ENCODE data around the gene LRRC63.
"Not testable (repeated sequence)": the region's sequence is repeated elsewhere in the genome, so short reads cannot be mapped to it uniquely, and the experiment has no call there.

The LRRC63 gene

DNA sequence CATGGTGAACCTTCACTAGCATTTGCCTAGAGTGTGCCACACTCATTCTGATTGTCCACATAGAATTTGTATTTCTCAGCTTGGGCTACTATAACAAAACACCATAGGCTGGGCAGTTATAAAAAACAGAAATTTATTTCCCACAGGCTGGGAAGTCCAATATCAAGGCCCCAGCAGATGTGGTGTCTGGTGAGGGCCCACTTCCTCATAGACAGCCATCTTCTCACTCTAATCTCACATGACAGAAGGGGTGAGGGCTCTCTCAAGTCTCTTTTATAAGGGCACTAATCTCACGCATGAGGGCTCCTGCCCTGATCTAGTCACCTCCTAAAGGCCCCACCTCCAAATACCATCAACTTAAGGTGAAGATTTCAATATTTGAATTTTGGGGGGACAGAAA is 53.6 kb downstream of the LRRC63 start:
- no peak for DNase-seq (ENCODE audit: low read depth in 2 of 2)

DNA sequence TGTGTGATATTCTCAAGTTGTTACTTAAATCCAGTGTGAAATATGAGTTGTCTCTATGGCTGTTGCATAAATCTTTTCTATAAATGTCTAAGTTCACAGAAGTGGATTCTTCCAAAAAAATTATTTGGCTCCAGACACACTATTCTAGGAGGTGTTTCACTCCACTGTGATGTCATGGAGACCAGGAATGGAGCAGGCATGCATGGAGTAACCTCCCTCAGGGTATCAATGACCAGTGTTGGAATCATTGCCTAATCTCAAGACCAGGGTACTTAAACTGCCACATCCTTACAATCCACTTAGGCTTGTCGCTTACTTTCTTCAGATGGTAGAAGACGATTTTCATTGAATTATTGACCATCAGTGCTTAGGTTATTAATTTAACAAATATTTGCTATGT is 55.4 kb downstream of the LRRC63 start:
- DNase-seq (ENCODE audit: low read depth in 2 of 2) = no peak

DNA sequence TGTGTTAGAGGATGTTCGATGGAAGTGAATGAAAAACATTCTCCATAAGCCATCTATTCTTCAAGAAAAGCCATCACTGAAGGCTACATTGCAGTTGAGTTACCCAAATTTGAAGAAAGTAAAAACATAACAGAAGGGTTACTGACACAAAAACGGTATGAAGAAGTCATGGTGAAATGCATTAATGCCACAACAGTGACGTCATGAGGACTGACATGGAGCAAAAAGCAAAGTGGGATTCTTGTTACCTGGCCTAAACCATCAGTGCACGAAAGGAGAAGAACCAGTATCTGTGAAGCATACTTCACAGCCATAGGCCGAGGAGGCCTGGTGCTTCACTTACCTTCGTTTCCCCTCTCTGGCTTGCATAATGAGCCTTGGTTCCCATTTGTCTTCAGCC is 58.7 kb downstream of the LRRC63 start:
- DNase-seq (ENCODE audit: low read depth in 2 of 2) = no peak

DNA sequence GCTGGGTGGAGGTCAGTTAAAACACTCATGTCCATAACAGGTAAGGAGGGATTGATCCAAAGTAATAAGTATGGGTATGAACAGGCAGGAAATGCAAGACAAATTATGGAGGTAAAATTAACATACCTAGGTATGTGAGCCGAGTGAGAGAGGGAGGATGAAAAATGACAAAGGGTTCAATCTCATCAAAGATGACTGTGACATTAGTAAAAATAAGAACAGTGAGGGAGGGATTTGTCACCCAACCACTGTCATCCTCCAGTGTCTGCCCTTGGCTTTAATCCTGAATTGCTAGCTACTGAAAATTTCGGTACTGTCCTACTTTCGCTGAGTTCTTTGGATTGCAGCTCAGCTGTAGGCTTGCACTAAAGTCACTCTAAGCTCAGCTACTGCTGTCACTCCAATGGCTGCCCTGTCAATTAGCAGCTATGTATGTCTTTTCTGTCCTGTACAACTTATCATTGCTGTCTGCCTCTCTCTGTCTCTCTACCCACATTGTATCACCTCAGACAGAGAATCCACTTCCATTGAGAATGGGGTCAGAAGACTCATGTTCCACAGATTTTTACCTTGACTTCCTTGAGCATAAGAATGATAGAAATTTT is 62.5 kb downstream of the LRRC63 start:
- DNase-seq (ENCODE audit: low read depth in 2 of 2) = no peak

DNA sequence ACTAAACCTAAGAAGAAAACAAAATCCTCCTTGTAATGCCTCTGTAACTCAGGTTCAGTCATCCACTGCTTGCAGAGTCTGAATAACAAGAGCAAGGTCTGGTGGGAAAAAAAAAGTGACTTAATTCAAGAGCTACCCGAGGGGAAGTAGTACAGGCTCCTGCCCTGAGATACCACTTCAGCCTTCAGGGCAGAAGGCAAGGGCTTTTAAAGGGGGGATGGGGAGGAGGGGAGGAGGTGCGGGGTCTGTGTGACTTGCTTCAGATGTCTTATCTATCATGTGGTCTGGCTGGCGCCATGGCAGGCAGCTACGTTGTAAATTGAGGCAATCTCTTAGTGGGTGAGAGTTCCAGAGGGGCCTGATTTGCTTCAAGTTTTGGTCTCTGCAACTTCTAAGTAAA is 66.7 kb downstream of the LRRC63 start:
- no peak for DNase-seq (ENCODE audit: low read depth in 2 of 2)

DNA sequence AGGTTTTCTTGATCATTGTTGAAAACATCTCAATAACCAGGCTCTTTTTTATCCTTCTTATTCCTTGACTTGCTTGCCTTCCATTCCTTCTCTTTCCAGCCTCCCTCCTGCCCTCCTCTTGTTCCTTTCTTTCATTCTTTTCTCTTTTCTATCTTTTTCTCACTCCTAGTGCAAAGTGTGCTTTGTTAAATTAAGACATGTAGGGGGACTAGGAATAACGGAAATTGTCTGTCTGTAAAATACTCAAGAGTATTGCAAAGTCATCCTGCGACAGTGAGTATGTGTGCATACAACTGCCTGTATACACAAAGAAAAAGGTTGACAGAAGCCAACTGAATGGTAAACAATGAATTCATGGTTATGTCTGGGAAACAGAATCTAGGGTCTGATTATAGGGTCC is 70.1 kb downstream of the LRRC63 start:
- no peak for DNase-seq (ENCODE audit: low read depth in 2 of 2)

DNA sequence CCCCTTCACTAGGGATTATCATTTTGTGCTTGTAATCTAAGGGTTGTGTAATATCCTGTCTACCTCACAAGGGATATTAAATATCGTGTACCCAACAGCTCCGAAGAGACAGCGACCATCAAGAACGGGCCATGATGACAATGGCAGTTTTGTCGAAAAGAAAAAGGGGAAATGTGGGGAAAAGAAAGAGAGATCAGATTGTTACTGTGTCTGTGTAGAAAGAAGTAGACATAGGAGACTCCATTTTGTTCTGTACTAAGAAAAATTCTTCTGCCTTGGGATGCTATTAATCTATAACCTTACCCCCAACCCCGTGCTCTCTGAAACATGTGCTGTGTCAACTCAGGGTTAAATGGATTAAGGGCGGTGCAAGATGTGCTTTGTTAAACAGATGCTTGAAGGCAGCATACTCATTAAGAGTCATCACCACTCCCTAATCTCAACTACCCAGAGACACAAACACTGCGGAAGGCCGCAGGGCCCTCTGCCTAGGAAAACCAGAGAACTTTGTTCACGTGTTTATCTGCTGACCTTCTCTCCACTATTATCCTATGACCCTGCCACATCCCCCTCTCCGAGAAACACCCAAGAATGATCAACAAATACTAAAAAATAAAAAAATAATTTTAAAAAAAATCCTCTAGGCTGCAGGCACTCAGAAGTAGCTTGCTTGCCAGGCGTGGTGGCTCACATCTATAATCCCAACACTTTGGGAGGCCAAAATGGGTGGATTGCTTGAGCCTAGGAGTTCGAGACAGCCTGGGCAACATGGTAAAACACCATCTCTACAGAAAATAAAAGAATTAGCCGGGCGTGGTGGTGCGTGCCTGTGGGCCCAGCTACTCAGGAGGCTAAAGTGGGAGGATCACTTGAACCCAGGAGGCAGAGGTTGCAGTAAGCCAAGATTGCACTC is 72.4 kb downstream of the LRRC63 start:
- not testable (repeated sequence) for DNase-seq (ENCODE audit: low read depth in 2 of 2)

DNA sequence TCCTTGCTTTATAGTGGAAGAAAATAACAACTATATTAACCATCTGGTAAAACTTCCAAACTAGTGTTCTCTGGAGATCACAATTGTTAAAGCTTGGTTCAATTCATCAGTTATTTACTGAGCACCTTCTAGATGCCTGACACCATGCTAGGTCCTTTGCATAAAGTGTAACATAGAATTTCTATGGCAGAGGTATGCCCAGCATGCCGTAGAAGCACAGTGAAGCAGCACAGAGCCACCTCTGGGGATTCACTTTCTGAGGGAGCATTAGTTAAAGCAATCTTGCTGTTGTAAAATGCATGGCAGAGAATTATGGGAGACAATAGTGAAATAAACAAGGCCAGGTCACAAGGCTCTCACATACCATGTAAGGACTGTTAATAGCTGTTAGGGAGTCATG is 75.2 kb downstream of the LRRC63 start:
- DNase-seq (ENCODE audit: low read depth in 2 of 2) = no peak

DNA sequence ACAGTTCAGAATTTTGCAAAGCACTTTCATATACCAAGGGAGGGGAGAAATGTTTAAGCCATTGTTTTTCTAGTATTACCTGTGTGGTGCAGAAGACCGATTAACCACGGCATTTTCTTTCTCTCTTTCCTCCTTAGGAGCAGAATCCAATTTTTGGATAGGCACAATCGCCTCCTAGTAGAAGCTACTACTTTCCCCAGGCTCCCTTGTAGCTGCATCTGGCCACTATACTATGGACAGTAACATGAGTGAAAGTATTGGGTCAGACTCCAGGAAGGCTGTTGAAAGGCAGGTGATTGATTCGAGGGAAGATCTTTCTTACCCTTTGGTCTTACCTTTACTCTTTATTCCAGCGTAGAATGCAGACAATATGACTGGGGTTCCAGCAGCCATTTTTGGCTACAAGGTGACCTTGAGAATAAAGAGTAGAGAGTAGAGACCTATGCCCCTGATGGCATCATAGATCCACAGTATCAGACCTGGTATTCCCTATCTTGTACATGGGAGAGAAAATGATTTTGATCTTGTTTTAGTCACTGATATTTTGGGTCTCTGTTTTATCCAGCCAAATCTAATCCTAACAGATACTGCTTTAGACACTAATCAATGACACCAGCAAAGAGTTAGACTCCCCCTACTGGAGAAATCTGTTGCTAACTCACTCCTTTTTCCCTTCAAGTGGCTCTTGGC is 77.0 kb downstream of the LRRC63 start:
- no peak for DNase-seq (ENCODE audit: low read depth in 2 of 2)

DNA sequence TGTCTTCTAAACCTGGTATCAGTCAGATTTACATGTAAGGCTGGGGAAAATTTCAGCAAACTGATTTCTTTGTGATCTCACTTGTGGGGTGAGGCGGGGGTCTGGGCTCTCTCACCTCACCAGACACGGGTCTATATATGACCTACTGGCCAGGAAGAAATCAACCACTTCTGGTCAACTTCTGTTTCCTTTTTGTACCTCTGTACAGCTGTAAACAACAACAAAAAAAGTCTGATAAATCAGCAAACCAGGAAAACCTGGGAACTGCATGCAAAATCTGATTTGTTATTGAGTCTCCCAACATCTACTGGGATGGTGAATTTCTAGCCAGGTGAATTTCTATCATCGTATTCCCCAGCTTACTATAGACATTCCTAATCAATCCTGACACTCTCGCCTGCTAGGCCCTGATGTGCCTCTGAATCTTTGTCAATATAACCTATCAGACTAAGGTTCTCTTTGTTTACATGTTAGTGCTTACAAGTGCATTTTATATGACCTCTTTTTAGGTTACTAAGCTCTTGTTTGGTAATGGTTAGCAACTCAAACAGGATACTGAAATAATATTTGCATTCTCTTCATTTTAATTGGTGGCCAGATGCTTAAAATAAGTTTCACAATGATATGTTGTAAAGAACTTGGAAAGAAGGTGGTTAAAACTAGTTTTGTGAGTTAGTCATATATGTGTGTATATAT is 77.7 kb downstream of the LRRC63 start:
- DNase-seq (ENCODE audit: low read depth in 2 of 2) = no peak

DNA sequence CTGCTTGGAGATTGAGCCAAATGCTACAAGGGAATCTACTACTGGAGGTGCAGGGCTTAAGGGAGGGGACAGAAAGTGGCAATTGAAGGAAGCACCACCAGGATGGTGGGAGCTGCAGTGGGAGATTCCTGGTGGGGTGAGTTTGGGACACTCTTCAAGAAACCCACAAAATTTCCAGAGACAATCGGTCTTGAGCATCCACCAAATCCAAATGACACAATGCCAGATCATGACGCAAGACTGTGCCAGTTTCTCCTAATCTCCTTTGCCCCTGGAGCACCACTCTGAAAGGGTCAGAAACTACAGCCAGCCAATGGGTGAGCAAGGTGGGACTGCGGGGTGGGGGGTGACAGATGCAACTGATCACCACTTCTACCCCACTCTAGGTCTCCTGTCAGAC is 78.7 kb downstream of the LRRC63 start:
- DNase-seq (ENCODE audit: low read depth in 2 of 2) = no peak

DNA sequence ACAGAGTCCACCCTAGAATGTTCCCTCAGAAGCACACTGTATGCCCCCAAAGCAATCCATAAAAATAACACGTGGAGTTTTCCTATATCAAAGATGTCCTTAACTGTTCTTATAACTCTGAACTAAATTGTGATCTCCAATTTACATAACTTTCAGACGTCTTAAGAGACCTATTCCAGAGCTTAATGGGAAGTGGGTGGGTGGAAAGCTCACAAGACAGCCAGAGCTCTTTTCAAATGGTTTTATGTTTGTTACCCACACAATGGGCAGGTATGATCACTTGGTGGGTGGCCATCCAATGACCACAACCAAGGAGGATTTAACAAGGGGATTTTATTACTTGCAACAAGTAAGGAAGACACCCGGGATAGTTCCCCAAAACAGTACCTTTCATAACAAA is 81.7 kb downstream of the LRRC63 start:
- DNase-seq (ENCODE audit: low read depth in 2 of 2) = no peak

DNA sequence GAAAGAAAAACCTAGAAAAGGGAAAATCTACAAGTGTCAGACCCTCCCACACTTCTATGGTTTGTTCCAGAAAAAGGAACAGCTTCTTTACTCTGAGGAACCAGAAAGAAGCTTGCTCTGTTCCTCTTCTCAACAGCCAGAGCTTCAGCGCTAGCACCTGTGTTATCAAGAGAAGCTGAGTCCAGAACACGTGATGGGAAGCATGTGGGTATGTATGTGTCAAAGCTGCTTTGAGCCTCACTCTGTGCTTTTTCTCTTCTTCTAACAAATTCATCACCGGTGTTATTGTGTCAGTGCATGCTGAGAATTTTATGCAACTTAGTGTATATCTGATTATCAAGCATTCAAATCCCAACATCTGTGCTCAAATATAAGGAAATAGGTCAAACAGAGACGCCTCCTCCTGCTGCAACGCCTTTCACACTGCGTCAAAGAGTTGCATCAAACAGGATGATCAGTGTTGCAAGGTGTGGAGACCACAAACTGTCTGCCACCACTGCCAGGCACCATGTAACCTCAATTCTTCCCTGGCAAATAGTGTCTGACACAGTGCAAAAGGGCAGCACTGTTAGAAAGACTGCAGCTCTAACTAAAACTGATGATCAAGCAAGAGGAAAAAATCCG is 83.9 kb downstream of the LRRC63 start:
- peak; percentile 24 to 44 for DNase-seq (ENCODE audit: low read depth in 2 of 2)

DNA sequence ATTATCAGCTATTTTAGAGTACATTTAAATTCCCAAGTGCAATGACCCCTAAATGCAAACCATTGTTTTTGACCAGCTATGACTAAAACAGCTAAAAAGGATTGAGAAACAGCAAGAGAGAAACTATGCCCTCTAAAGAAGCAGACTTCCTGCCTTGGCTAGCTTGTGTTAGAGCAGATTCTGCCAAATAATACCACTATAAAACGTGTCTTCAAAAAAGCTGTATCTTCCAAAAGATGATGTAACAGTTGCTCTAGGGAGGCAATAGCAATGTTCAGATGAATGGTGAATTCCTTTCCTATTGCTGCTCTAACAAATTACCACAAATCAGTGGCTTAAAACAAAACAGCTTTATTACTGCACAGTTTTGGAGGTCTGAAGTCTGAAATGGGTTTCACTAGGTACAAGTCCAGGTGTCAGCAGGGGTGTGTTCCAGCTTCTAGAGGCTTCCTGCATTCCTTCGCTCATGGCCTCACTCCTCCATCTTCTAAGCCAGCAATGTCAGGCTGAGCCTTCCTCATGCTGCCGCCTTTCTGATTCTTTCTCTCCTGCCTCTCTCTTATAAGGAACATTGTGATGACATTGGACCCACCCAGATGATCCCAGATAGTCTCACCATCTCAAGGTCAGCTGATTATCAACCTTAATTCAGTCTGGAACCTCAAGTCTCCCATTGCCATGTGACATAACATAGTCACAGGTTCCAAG is 84.5 kb downstream of the LRRC63 start:
- DNase-seq (ENCODE audit: low read depth in 2 of 2) = no peak

DNA sequence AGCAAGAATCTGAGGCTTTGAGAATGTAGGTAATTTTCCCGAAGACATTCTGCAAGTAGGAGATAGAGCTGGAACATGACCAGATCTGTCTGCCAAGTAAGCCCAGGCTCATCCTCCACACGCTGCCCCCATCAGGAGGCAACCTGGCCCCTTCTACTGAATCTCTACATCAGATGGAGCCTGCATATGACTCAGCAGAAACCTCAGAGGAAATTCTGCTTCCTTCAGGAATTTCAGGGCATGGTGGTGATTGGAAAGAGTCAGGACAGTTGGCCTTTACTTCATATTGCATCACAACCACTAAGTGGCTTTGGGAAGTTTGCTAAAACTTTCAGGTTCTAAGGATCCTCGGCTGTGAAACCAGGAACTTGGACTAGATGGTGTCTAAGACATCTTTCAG is 85.2 kb downstream of the LRRC63 start:
- DNase-seq (ENCODE audit: low read depth in 2 of 2) = no peak

DNA sequence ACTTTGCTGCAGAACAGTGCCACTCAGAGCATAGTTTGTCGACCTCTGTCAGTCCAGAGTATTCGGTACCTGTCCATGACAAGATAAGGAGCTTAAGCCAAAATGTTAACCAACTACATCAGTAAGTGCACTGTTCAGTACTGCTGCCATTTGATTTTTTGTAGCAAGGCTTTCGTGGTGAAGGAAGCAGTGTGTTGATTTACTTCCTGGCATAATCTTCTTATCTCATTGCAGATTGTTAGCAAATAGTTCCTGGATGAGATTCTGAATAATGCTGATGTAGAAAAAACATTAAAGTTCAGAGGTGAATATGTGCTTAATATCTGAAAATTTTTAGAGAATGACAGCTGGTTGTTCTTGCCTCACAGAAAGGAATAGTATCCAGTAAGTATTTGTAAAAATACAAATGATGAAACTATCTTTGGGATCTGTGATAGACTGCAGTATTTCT is 85.7 kb downstream of the LRRC63 start:
- no peak for DNase-seq (ENCODE audit: low read depth in 2 of 2)

DNA sequence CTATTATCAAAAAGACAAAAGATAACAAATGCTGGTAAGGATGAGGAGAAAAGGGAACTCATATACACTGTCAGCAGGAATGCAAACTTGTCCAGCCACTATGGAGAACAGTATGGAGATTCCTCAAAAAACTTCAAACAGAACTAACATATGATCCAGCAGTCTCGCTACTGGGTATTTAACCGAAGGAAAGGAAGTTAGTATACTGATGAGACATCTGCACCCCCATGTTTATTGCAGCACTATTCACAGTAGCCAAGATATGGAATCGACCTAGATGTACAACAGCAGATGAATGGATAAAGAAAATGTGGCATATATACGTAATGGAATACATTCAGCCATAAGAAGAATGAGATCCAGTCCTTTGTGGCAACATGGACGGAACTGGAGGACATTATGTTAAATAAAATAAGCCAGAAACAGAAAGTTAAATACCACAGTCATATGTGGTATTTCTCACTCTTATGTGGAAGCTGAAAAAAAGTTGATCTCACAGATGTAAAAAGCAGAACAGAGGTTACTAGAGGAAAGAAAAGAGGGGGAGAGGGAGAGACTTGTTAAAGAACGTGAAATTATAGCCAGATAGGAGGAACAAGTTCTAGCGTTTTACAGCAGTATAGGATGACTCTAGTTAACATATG is 92.1 kb downstream of the LRRC63 start:
- DNase-seq (ENCODE audit: low read depth in 2 of 2) = no peak

DNA sequence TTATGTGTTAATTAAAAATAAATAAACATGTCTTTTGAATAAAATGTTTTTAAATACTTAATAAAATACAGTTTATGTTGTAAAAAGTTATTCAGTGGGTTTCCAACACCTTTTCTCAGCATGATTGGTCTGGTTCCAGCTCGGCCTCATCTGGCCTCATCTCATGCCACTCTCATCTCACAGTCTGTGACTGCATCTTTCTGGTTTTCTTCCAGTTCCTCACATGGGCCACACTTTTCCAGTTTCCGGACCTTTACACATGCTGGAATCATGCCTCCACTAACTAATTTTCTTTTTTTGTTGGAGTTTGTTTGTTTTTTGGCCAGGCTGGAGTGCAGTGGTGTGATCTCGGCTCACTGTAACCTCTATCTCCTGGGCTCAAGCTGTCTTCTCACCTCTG is 92.8 kb downstream of the LRRC63 start:
- no peak for DNase-seq (ENCODE audit: low read depth in 2 of 2)

DNA sequence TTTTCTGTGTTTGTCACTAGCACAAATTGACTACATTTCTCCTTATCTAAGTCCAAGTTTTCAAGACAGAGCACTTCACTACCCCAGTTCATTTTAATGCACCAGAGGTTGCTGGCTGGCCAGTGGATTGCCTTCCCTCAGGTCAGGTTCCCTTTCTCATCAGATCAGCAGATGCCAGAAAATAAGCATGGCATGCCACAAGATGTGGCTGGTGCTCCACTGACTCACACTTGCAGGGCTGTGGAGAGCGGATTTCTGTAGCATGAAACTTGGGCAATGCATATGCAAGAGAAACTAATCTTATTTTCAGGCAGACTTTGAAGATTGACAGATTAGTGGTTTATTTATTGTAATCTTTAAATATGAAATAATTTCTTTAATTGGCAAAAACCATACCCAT is 95.8 kb downstream of the LRRC63 start:
- DNase-seq (ENCODE audit: low read depth in 2 of 2) = no peak

DNA sequence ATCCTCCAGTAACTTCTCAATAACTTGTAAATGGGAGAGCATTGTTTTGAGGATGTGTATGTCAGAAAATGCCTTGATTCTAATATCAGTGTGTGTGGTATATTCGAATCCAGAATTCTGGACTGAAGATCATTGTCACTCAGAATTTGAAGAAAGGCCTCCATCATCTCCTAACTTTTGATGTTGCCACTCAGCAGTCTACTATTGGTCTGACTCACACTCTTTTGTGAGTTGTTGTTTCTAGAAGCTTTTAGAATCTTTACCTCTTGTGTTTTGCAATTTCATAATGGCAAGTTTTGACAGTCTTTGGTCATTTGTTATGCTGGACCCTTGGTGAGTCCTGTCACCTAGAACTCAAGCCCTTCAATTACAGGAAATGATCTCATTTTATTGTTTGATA is 98.3 kb downstream of the LRRC63 start:
- DNase-seq (ENCODE audit: low read depth in 2 of 2) = no peak

DNA sequence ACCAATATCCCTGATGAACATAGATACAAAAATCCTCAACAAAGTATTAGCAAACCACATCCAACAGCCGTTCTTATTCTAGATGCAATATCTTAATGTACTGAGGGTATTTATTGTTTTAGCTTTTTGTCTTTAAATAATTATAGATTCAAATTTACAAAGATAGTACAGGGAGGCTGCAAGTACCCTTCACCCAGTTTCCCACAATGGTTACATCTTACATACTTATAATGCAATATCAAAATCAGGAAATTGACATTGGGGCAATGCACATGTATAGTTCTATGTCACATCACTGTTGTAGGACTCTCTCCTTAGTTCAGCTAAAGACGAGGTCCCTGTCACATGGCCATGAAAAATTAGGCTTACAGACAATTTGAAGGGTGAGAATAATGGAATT is 99.5 kb downstream of the LRRC63 start:
- DNase-seq (ENCODE audit: low read depth in 2 of 2) = no peak

Data from stimulated activated CD8-positive, alpha-beta memory T cell treated with anti-CD3 and anti-CD28 coated beads, Interleukin-15, amount 100 ng/mL, for 48 hours (primary cell).